Progenitor cell of endocrine pancreas (in vitro differentiated cells): ENCODE measurements around the gene TACC2. TPM values are rescaled to one million over a fixed set of nuclear protein-coding genes. Genes with fewer than 3 reads are reported as not detected.

ENCODE experiments used
- DNase-seq: peaks from one replicate; pipeline ENCODE4 v3.0.0; 2021; ENCODE audit warnings: low spot score; ENCODE audit not compliant: unreplicated experiment
- H3K27ac Mint-ChIP-seq: 2 replicates; pipeline ENCODE4 v1.8.0; 2021; ENCODE audit warnings: mild to moderate bottlenecking, moderate library complexity, mixed read lengths
- H3K27me3 Mint-ChIP-seq: 2 replicates; pipeline ENCODE4 v1.8.0; 2021; ENCODE audit warnings: mixed read lengths
- H3K36me3 Mint-ChIP-seq: 2 replicates; pipeline ENCODE4 v1.8.0; 2022; ENCODE audit warnings: mixed read lengths; ENCODE audit not compliant: insufficient read depth
- H3K4me1 Mint-ChIP-seq: 2 replicates; pipeline ENCODE4 v1.8.0; 2021; ENCODE audit warnings: low read depth, mixed read lengths
- H3K4me3 Mint-ChIP-seq: 2 replicates; pipeline ENCODE4 v1.8.0; 2021; ENCODE audit warnings: low read depth, mild to moderate bottlenecking, moderate library complexity, mixed read lengths
- H3K9me3 Mint-ChIP-seq: 2 replicates; pipeline ENCODE4 v1.8.0; 2021; ENCODE audit warnings: low read depth, mixed read lengths
- CTCF ChIP-seq: fragments of 200-600 bp; sonication (generic); IDR thresholded peaks from one replicate; pipeline ENCODE4 v1.5.0; 2021; ENCODE audit warnings: antibody characterized with exemption, mild to moderate bottlenecking; ENCODE audit not compliant: unreplicated experiment
- total RNA-seq: library from RNA; stranded (reverse); gene quantifications from 2 replicates; pipeline ENCODE4 v1.2.1, GENCODE V29; 2021

TACC2 gene
- total RNA-seq, 1 donor from 2014 or later = 60.4 TPM

DNA sequence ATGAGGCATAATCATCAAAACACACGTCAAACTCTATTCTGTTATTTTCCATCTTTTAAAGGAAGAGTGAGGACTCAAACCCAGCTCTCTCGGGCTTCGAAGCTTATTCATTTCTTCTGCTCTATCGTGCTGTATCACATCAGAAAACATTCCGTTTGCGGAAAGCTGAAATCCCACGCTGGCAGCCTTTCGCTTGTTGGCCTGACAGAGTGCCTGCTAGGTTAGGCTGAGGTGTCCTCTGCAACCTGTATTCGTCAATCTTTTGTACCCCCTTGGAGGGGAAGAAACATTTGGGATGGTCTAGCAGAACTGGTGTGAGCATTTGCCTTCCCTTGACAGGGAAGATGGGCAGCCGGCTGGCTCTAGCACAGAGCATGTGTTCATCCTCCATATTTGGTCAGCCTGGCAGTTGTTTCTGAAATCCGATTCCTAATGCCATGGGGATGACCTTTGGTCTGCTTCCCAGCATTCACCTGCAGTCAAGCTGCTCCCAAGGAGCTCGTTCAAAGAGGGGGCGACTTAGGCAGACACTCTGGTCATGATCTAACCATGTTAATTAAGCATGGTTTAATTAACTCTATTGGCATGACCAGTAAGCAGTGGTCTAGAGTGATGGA lies 55.2 kb downstream of the TACC2 start:
- no peak for DNase-seq
- H3K9me3 Mint-ChIP-seq = no peaks in the 10 kb centered on the region
- TF ChIP-seq CTCF = no peak
- H3K4me1 Mint-ChIP-seq = peaks cover 24% of the 10 kb centered on the region
- H3K36me3 Mint-ChIP-seq = no peaks in the 10 kb centered on the region
- H3K27ac Mint-ChIP-seq = peak overlapping the region; percentile 88
- peak overlapping the region; percentile 62 for H3K4me3 Mint-ChIP-seq
- peaks cover 4% of the 10 kb centered on the region for H3K27me3 Mint-ChIP-seq

- no peak for TF ChIP-seq CTCF
- peak overlapping the region; percentile 88 for H3K27ac Mint-ChIP-seq
- H3K27me3 Mint-ChIP-seq = peaks cover 4% of the 10 kb centered on the region
- no peaks in the 10 kb centered on the region for H3K9me3 Mint-ChIP-seq
- H3K36me3 Mint-ChIP-seq = no peaks in the 10 kb centered on the region
- H3K4me3 Mint-ChIP-seq = peak overlapping the region; percentile 62
- DNase-seq = no peak
- peaks cover 24% of the 10 kb centered on the region for H3K4me1 Mint-ChIP-seq
Observed at GRCh38 chr10:122044713-122045112, 55.8 kb downstream of the TACC2 start.

DNA sequence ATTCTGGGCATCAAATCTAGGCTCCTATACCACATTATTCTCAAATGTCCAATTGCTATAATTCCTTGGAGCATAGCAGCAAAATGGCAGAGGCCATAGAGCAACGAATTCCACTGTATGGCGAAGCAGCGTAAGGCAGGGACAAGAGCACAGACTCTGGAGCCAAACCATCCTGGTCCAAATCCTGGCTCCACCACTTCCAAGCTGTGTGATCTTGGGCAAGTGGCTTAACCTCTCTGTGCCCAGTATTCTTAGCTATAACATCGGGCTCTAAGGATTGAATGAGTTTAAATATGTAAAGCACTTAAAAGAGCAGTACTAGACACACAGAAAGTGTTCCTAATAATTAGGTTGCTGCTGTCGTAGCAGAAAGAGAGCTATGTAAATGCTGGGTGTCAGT lies 56.2 kb downstream of the TACC2 start:
- no peak overlapping the region for H3K4me3 Mint-ChIP-seq
- H3K4me1 Mint-ChIP-seq = peaks cover 24% of the 10 kb centered on the region
- H3K27ac Mint-ChIP-seq = no peak overlapping the region

GRCh38 chr10:122047560-122047959 lies 58.6 kb downstream of the TACC2 start:
- Mint-ChIP-seq H3K27me3 (no peaks in the 10 kb centered on the region), H3K4me3 (no peak overlapping the region), H3K4me1 (peaks cover 21% of the 10 kb centered on the region), H3K9me3 (no peaks in the 10 kb centered on the region), H3K27ac (no peak overlapping the region), H3K36me3 (peaks cover 1% of the 10 kb centered on the region)
- TF ChIP-seq CTCF = no peak
- no peak for DNase-seq

More for the DNA sequence above, 56.2 kb downstream of the TACC2 start:
- no peaks in the 10 kb centered on the region for H3K36me3 Mint-ChIP-seq
- no peak for TF ChIP-seq CTCF
- no peak for DNase-seq
- no peaks in the 10 kb centered on the region for H3K9me3 Mint-ChIP-seq
- peaks cover 4% of the 10 kb centered on the region for H3K27me3 Mint-ChIP-seq

GRCh38 chr10:122049076-122049475 lies 60.1 kb downstream of the TACC2 start:
- H3K4me1 Mint-ChIP-seq = peaks cover 16% of the 10 kb centered on the region
- H3K4me3 Mint-ChIP-seq = no peak overlapping the region

More at GRCh38 chr10:122049076-122049475, 60.1 kb downstream of the TACC2 start:
- Mint-ChIP-seq H3K27ac (peak overlapping the region; percentile 41), H3K27me3 (no peaks in the 10 kb centered on the region), H3K36me3 (peaks cover 1% of the 10 kb centered on the region), H3K9me3 (no peaks in the 10 kb centered on the region)
- no peak for DNase-seq
- no peak for TF ChIP-seq CTCF
